H1 (cell line): ENCODE data around the gene CABP4. TPM values are rescaled to one million over a fixed set of nuclear protein-coding genes. Genes with fewer than 3 reads are reported as not detected.

ENCODE experiments used
- CTCF ChIA-PET: fragments of 300-600 bp; sonication (Branson Sonifier 250); formaldehyde crosslinking; loops from one replicate; lab custom pipeline; 2021; ENCODE audit not compliant: partially characterized antibody; lab: Charles Lee
- POLR2A ChIA-PET: fragments of 300-600 bp; sonication (Branson Sonifier 250); formaldehyde crosslinking; loops from one replicate; lab custom pipeline; 2021; ENCODE audit warnings: inconsistent platforms; ENCODE audit not compliant: partially characterized antibody; lab: Charles Lee
- DNase-seq, 2 experiments: peaks; one replicate each; pipeline versions ENCODE4 v3.0.0 to v3.0.0-alpha.2; 2010 to 2022; ENCODE audit warnings: low spot score in 2 of 2, low read depth in 1 of 2, mixed read lengths in 1 of 2
- FAIRE-seq: peaks from 2 replicates; lab custom pipeline; 2011; peaks lifted over from hg19 to GRCh38; lab: Jason Lieb, UNC
- H2AFZ ChIP-seq: 2 replicates; pipeline ENCODE4 v1.8.1; 2012; ENCODE audit warnings: low read length, inconsistent platforms
- H2AK5ac ChIP-seq: 2 replicates; pipeline ENCODE4 v1.6.1; 2013; ENCODE audit warnings: low read depth, low read length
- H2BK120ac ChIP-seq: replicated peaks from 2 replicates; pipeline ENCODE3; 2013; ENCODE audit warnings: low read depth, low read length, inconsistent platforms
- H2BK12ac ChIP-seq: 2 replicates; pipeline ENCODE4 v1.6.1; 2013; ENCODE audit warnings: low read depth, low read length
- H2BK15ac ChIP-seq: 2 replicates; pipeline ENCODE4 v1.6.1; 2013; ENCODE audit warnings: low read length
- H2BK20ac ChIP-seq: 2 replicates; pipeline ENCODE4 v1.6.1; 2013; ENCODE audit warnings: low read length
- H2BK5ac ChIP-seq: 2 replicates; pipeline ENCODE4 v1.6.1; 2013; ENCODE audit warnings: low read depth, low read length
- H3K14ac ChIP-seq: 2 replicates; pipeline ENCODE4 v1.6.1; 2013; ENCODE audit warnings: inconsistent platforms; ENCODE audit not compliant: insufficient read length
- H3K18ac ChIP-seq: 2 replicates; pipeline ENCODE4 v1.6.1; 2013; ENCODE audit warnings: low read length; ENCODE audit errors: extremely low read depth
- H3K23ac ChIP-seq: 2 replicates; pipeline ENCODE4 v1.6.1; 2013; ENCODE audit warnings: inconsistent platforms; ENCODE audit not compliant: insufficient read length
- H3K23me2 ChIP-seq: 2 replicates; pipeline ENCODE4 v1.6.1; 2013; ENCODE audit warnings: low read depth, low read length
- H3K27ac ChIP-seq: 2 replicates; pipeline ENCODE4 v1.6.1; 2011; ENCODE audit warnings: low read depth, low read length, inconsistent platforms
- H3K27me3 ChIP-seq, 4 experiments: replicated peaks in 1 of 4; 1 replicate in 1 of 4; 2 replicates in 3 of 4; pipeline versions ENCODE4 v1.6.1 to v1.8.1; 2011 to 2013; ENCODE audit warnings: low read length in 3 of 4, mild to moderate bottlenecking in 3 of 4, inconsistent platforms in 2 of 4, mixed read lengths in 2 of 4, moderate library complexity in 1 of 4; ENCODE audit not compliant: control insufficient read depth in 3 of 4, insufficient read depth in 3 of 4; ENCODE audit errors: extremely low read depth in 1 of 4
- H3K36me3 ChIP-seq, 4 experiments: 2 replicates each; pipeline versions ENCODE4 v1.6.1 to v1.8.1; 2011 to 2013; ENCODE audit warnings: mild to moderate bottlenecking in 4 of 4, low read length in 3 of 4, moderate library complexity in 2 of 4, control low read depth in 1 of 4, inconsistent platforms in 1 of 4; ENCODE audit not compliant: insufficient read depth in 4 of 4, control insufficient read depth in 2 of 4
- H3K4ac ChIP-seq: replicated peaks from 2 replicates; pipeline ENCODE3; 2013; ENCODE audit warnings: low read length, low read depth, mixed read lengths, inconsistent platforms; ENCODE audit not compliant: insufficient read length
- H3K4me1 ChIP-seq, 4 experiments: replicated peaks in 1 of 4; 1 replicate in 1 of 4; 2 replicates in 3 of 4; pipeline versions ENCODE4 v1.6.1 to v1.8.1; 2011 to 2013; ENCODE audit warnings: low read length in 3 of 4, inconsistent platforms in 2 of 4, mixed read lengths in 1 of 4; ENCODE audit not compliant: insufficient read depth in 4 of 4, control insufficient read depth in 3 of 4
- H3K4me2 ChIP-seq, 2 experiments: 2 replicates each; pipeline versions ENCODE4 v1.6.1 to v1.8.1; 2011 to 2013; ENCODE audit warnings: low read depth in 2 of 2, low read length in 2 of 2, control low read depth in 1 of 2, inconsistent platforms in 1 of 2, mild to moderate bottlenecking in 1 of 2; ENCODE audit not compliant: insufficient read depth in 1 of 2
- H3K4me3 ChIP-seq, 4 experiments: fragments of 200-600, 300-600 bp in 1 of 4; sonication (generic), shearing (Covaris generic), sonication (Bioruptor Twin) in 1 of 4; 2 replicates each; pipeline versions ENCODE4 v1.5.1 to v1.8.1; 2011 to 2016; ENCODE audit warnings: low read length in 4 of 4, low read depth in 3 of 4, control low read depth in 2 of 4, inconsistent platforms in 2 of 4, mild to moderate bottlenecking in 2 of 4, mixed read lengths in 1 of 4, moderate library complexity in 1 of 4; ENCODE audit not compliant: insufficient read depth in 2 of 4; ENCODE audit errors: extremely low read depth in 1 of 4
- H3K56ac ChIP-seq: replicated peaks from 2 replicates; pipeline ENCODE3; 2013; ENCODE audit warnings: low read depth, mild to moderate bottlenecking, mixed read lengths, low read length, inconsistent platforms; ENCODE audit not compliant: insufficient read length
- H3K79me1 ChIP-seq: 2 replicates; pipeline ENCODE4 v1.6.1; 2013; ENCODE audit warnings: low read depth, low read length, control low read depth
- H3K79me2 ChIP-seq, 2 experiments: 2 replicates each; pipeline versions ENCODE4 v1.6.1 to v1.8.1; 2012 to 2013; ENCODE audit warnings: low read length in 2 of 2, mild to moderate bottlenecking in 2 of 2, inconsistent platforms in 1 of 2; ENCODE audit not compliant: insufficient read depth in 2 of 2, control insufficient read depth in 1 of 2
- H3K9ac ChIP-seq, 4 experiments: replicated peaks in 1 of 4; 1 replicate in 1 of 4; 2 replicates in 3 of 4; pipeline versions ENCODE4 v1.6.1 to v1.8.1; 2011 to 2013; ENCODE audit warnings: low read depth in 3 of 4, low read length in 3 of 4, control low read depth in 2 of 4, mild to moderate bottlenecking in 2 of 4, moderate library complexity in 2 of 4, inconsistent platforms in 1 of 4; ENCODE audit errors: extremely low read depth in 1 of 4
- H3K9me3 ChIP-seq, 2 experiments: 2 replicates each; pipeline versions ENCODE4 v1.6.1 to v1.8.1; 2012 to 2013; ENCODE audit warnings: mild to moderate bottlenecking in 2 of 2, moderate library complexity in 2 of 2, control low read depth in 1 of 2, inconsistent platforms in 1 of 2, low read depth in 1 of 2, low read length in 1 of 2, mixed read lengths in 1 of 2; ENCODE audit not compliant: insufficient read depth in 2 of 2
- H4K20me1 ChIP-seq, 2 experiments: replicated peaks in 1 of 2; 2 replicates each; pipeline versions ENCODE3 to v1.8.1; 2011 to 2013; ENCODE audit warnings: inconsistent platforms in 2 of 2, low read length in 2 of 2, mild to moderate bottlenecking in 1 of 2; ENCODE audit not compliant: insufficient read depth in 2 of 2, control insufficient read depth in 1 of 2
- H4K5ac ChIP-seq: 2 replicates; pipeline ENCODE4 v1.6.1; 2013; ENCODE audit warnings: low read length, low read depth, mixed read lengths, inconsistent platforms; ENCODE audit not compliant: insufficient read length
- H4K8ac ChIP-seq: 2 replicates; pipeline ENCODE4 v1.8.0; 2013; ENCODE audit warnings: mild to moderate bottlenecking, moderate library complexity, low read length, inconsistent platforms; ENCODE audit not compliant: insufficient read depth; ENCODE audit errors: extremely low read depth
- H4K91ac ChIP-seq: replicated peaks from 2 replicates; pipeline ENCODE3; 2013; ENCODE audit warnings: low read length, mixed read lengths, inconsistent platforms; ENCODE audit not compliant: insufficient read length
- WGBS, 2 experiments: shearing (Covaris generic) in 1 of 2; methylation state at CpG; one replicate each; pipeline versions ENCODE4 v1.1.6 to v1.1.7; 2013 to 2015; ENCODE audit warnings: low lambda C conversion rate in 2 of 2, mixed read lengths in 2 of 2, inconsistent platforms in 1 of 2, low coverage in 1 of 2, missing lambda C conversion rate in 1 of 2; ENCODE audit not compliant: insufficient replicate concordance in 2 of 2, insufficient coverage in 1 of 2, insufficient read length in 1 of 2; ENCODE audit errors: extremely low coverage in 1 of 2, missing lambda C conversion rate in 1 of 2; 5-methylcytosine and 5-hydroxymethylcytosine counted together
- polyA plus RNA-seq, 7 experiments: library from polyadenylated mRNA; depleted of rRNA in 3 of 7; stranded (reverse) in 5 of 7; unstranded in 2 of 7; fragments of >200 nt in 5 of 7; fragments of 200-250 nt in 2 of 7; gene quantifications; 1 replicate in 5 of 7; 2 replicates in 1 of 7; 4 replicates in 1 of 7; pipeline versions ENCODE4 v1.2.1 to v1.2.3, GENCODE V29; 2011 to 2013; ENCODE audit warnings: missing spikeins in 2 of 7, mixed read lengths in 2 of 7
- total RNA-seq: library from RNA; stranded (reverse); fragmentation: NEBNext Ultra II Directional; extraction: Animal tissue kit (Norgen Biotek cat#: 25700); gene quantifications from 2 replicates; pipeline ENCODE4 v1.2.1, GENCODE V29; 2021

The CABP4 gene
- total and polyA plus RNA-seq, 2 of the 8 experiments (the other 6 are each of a cell fraction or from before 2014, with no cell fraction given): not detected

DNA sequence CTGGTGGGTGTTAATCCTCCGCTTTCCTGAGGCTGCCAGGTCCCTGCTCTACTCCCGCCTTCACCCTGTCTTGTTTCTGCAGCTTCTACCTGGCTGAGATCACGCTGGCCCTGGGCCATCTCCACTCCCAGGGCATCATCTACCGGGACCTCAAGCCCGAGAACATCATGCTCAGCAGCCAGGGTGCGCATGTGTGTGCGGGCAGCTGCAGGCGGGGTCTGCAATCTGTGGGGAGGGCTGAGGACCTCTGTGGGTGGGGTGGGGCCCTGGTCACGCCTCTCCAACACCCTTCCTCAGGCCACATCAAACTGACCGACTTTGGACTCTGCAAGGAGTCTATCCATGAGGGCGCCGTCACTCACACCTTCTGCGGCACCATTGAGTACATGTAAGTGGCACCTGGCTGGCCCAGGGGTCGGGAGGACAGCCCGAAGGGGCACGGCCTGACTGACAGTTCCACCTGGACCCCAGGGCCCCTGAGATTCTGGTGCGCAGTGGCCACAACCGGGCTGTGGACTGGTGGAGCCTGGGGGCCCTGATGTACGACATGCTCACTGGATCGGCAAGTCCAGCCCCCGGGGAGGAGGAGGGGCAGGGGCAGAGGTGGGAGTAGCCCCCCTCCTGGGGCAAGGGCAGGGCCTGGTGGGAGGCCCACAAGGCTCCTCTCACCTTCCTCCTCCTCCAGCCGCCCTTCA is 22.4 kb upstream of the CABP4 start:
- H3K36me3 ChIP-seq: peaks cover 6 to 17% (median 11%) of the 10 kb centered on the region in 4 experiments; a peak in 7 of 8 replicates
- CTCF ChIA-PET: interaction anchor here (1.0 to 3.8 kb wide), 3 partner anchors 13 to 32 kb away, joined by 3 to 10 read pairs (median 4); partner anchors contain the start of gene PPP1CA

More for the DNA sequence above, 22.4 kb upstream of the CABP4 start:
- no peak overlapping the region for H2AK5ac ChIP-seq
- H3K4me1 ChIP-seq: peaks cover 0 to 24% (median 16%) of the 10 kb centered on the region in 4 experiments; a peak in 6 of 7 replicates
- no peak overlapping the region for H2BK20ac ChIP-seq
- H2BK5ac ChIP-seq: no peak overlapping the region
- H2BK12ac ChIP-seq: no peak overlapping the region
- no peak overlapping the region for H3K23ac ChIP-seq
- peaks cover 0 to 9% of the 10 kb centered on the region in 2 experiments; a peak in 2 of 4 replicates for H3K79me2 ChIP-seq
- no peaks in the 10 kb centered on the region for H3K27me3 ChIP-seq
- no peak overlapping the region for H4K91ac ChIP-seq
- H2BK120ac ChIP-seq: no peak overlapping the region
- H3K4me3 ChIP-seq: no peak overlapping the region
- H2BK15ac ChIP-seq: no peak overlapping the region
- no peak overlapping the region for H3K9ac ChIP-seq
- H3K4me2 ChIP-seq: no peak overlapping the region
- H3K79me1 ChIP-seq: peaks cover 5% of the 10 kb centered on the region
- H3K4ac ChIP-seq: no peak overlapping the region
- H4K8ac ChIP-seq: no peak overlapping the region
- FAIRE-seq (no peak), DNase-seq (no peak)
- H3K14ac ChIP-seq: no peak overlapping the region
- no peak overlapping the region for H4K5ac ChIP-seq
- WGBS, 2 experiments: 92% methylated on average over 21 of the region's 22 CpGs; no CpG with 5 or more reads in 1 of the 2 experiments
- H3K56ac ChIP-seq: no peak overlapping the region
- POLR2A ChIA-PET: interaction anchor here (0.9 to 12.5 kb wide), 8 partner anchors 8 to 60 kb away, joined by 3 to 104 read pairs (median 4); partner anchors contain the start of genes CARNS1 and CORO1B
- H3K9me3 ChIP-seq: no peaks in the 10 kb centered on the region
- no peak overlapping the region for H2AFZ ChIP-seq
- H3K27ac ChIP-seq: no peak overlapping the region
- H3K23me2 ChIP-seq: peaks cover 8% of the 10 kb centered on the region
- no peak overlapping the region for H3K18ac ChIP-seq
- peaks cover 0 to 12% of the 10 kb centered on the region in 2 experiments for H4K20me1 ChIP-seq
